M059J (cell line): Measurements from ENCODE around the gene NAAA. TPM values are rescaled to one million over a fixed set of nuclear protein-coding genes. Genes with fewer than 3 reads are reported as not detected.
"Not testable (repeated sequence)": the region's sequence is repeated elsewhere in the genome, so short reads cannot be mapped to it uniquely, and the experiment has no call there.

Experiments
- DNase-seq: peaks from one replicate; pipeline ENCODE4 v3.0.0-alpha.2; 2012; ENCODE audit warnings: low read depth
- total RNA-seq: library from RNA; depleted of rRNA; stranded (reverse); fragments of >200 nt; shearing (Covaris generic); gene quantifications from 2 replicates; pipeline ENCODE4 v1.2.3, GENCODE V29; 2014

Gene NAAA
- total RNA-seq, 1 experiment from 2014 or later, result 0.25 TPM

- DNase-seq, result peak; percentile 21
Measured at GRCh38 chr4:75919920-75920319, 20.9 kb downstream of the NAAA start.

- DNase-seq, result peak; percentile 70
Measured at GRCh38 chr4:75916091-75916661, 24.6 kb downstream of the NAAA start.

GRCh38 chr4:75912968-75913367, 27.8 kb downstream of the NAAA start:
- DNase-seq, result no peak

- DNase-seq, result not testable (repeated sequence)
Measured at GRCh38 chr4:75910831-75911230, 30.0 kb downstream of the NAAA start.

- no peak for DNase-seq
Measured at GRCh38 chr4:75909405-75909804, 31.4 kb downstream of the NAAA start.

- no peak for DNase-seq
Measured at GRCh38 chr4:75908555-75908954, 32.3 kb downstream of the NAAA start.

- DNase-seq, result no peak
Measured at GRCh38 chr4:75907966-75908365, 32.8 kb downstream of the NAAA start.

- no peak for DNase-seq
Measured at GRCh38 chr4:75904076-75904475, 36.7 kb downstream of the NAAA start.

- no peak for DNase-seq
Measured at GRCh38 chr4:75902352-75902751, 38.5 kb downstream of the NAAA start, which contains the start of gene PPEF2. Gene PPEF2, minus strand, starts transcription at chr4:75902452. Its CDS starts 6,127 bp downstream, at chr4:75896325.

GRCh38 chr4:75898536-75898935, 42.3 kb downstream of the NAAA start:
- DNase-seq, result no peak

GRCh38 chr4:75895744-75896314, 45.0 kb downstream of the NAAA start:
- DNase-seq, result peak; percentile 16

GRCh38 chr4:75892508-75892907, 48.3 kb downstream of the NAAA start:
- DNase-seq, result no peak

- no peak for DNase-seq
Measured at GRCh38 chr4:75891611-75892010, 49.2 kb downstream of the NAAA start.

- no peak for DNase-seq
Measured at GRCh38 chr4:75889537-75890199, 51.1 kb downstream of the NAAA start.

- DNase-seq, result no peak
Measured at GRCh38 chr4:75886104-75886503, 54.7 kb downstream of the NAAA start.

GRCh38 chr4:75881476-75881875, 59.3 kb downstream of the NAAA start:
- DNase-seq, result peak; percentile 15

GRCh38 chr4:75880278-75880677, 60.5 kb downstream of the NAAA start:
- DNase-seq, result no peak

GRCh38 chr4:75878246-75878756, 62.5 kb downstream of the NAAA start:
- no peak for DNase-seq

- no peak for DNase-seq
Measured at GRCh38 chr4:75876218-75876617, 64.6 kb downstream of the NAAA start.

GRCh38 chr4:75869100-75869499, 71.7 kb downstream of the NAAA start:
- no peak for DNase-seq

- DNase-seq, result no peak
Measured at GRCh38 chr4:75867130-75867529, 73.7 kb downstream of the NAAA start.
